ENCODE results near the gene VEPH1. TPM values are rescaled to one million over a fixed set of nuclear protein-coding genes. Genes with fewer than 3 reads are reported as not detected.

Gene VEPH1
- total RNA-seq, 1 experiment from 2014 or later: 0.32 TPM

GRCh38 chr3:157319672-157320071 is 183.5 kb downstream of the VEPH1 start:
- no peaks in the 10 kb centered on the region for H3K36me3 ChIP-seq (ENCODE audit: insufficient read depth, low read length, poor library complexity, severe bottlenecking)
- TF ChIP-seq EZH2 (IDR thresholded peaks at IDR 0.05; ENCODE audit: borderline replicate concordance, low read depth, low read length, poor library complexity, severe bottlenecking) (no peak), CTCF (conservative IDR thresholded peaks at IDR 0.05; ENCODE audit: low read depth, low read length) (no peak)
- no peaks in the 10 kb centered on the region for H3K27me3 ChIP-seq (replicated peaks; ENCODE audit: insufficient read depth, low read depth, low read length, poor library complexity)
- no peak overlapping the region for H3K4me3 ChIP-seq (ENCODE audit: low read depth, low read length, poor library complexity, severe bottlenecking)
- no peak for DNase-seq (ENCODE audit: low spot score)
- no peaks in the 10 kb centered on the region for H3K9me3 ChIP-seq (ENCODE audit: low read depth, low read length, poor library complexity, severe bottlenecking)
- H3K4me1 ChIP-seq (ENCODE audit: insufficient read depth, low read length, poor library complexity, severe bottlenecking): peaks cover 17% of the 10 kb centered on the region
- POLR2A ChIA-PET (ENCODE audit: low non-redundant PET): no interaction called here
- CTCF ChIA-PET: no interaction called here
- BruUV-seq (replicated peaks): no TSS peak
- no peak overlapping the region for H3K27ac ChIP-seq (ENCODE audit: low read depth, low read length, poor library complexity, severe bottlenecking)
- intact Hi-C loops (cut with micrococcal nuclease; ENCODE audit: unreplicated experiment): no loop called here

GRCh38 chr3:157318639-157319288 is 184.5 kb downstream of the VEPH1 start:
- ChIA-PET POLR2A (ENCODE audit: low non-redundant PET) (no interaction called here), CTCF (no interaction called here)
- intact Hi-C loops (cut with micrococcal nuclease; ENCODE audit: unreplicated experiment): no loop called here
- DNase-seq (ENCODE audit: low spot score): no peak
- Histone ChIP-seq H3K36me3 (ENCODE audit: insufficient read depth, low read length, poor library complexity, severe bottlenecking) (no peaks in the 10 kb centered on the region), H3K9me3 (ENCODE audit: low read depth, low read length, poor library complexity, severe bottlenecking) (no peaks in the 10 kb centered on the region), H3K4me1 (ENCODE audit: insufficient read depth, low read length, poor library complexity, severe bottlenecking) (peaks cover 17% of the 10 kb centered on the region), H3K27ac (ENCODE audit: low read depth, low read length, poor library complexity, severe bottlenecking) (no peak overlapping the region), H3K27me3 (replicated peaks; ENCODE audit: insufficient read depth, low read depth, low read length, poor library complexity) (no peaks in the 10 kb centered on the region), H3K4me3 (ENCODE audit: low read depth, low read length, poor library complexity, severe bottlenecking) (no peak overlapping the region)
- TF ChIP-seq CTCF (conservative IDR thresholded peaks at IDR 0.05; ENCODE audit: low read depth, low read length) (no peak), EZH2 (IDR thresholded peaks at IDR 0.05; ENCODE audit: borderline replicate concordance, low read depth, low read length, poor library complexity, severe bottlenecking) (no peak)
- BruUV-seq (replicated peaks): no TSS peak

GRCh38 chr3:157317895-157318294 is 185.3 kb downstream of the VEPH1 start:
- TF ChIP-seq EZH2 (IDR thresholded peaks at IDR 0.05; ENCODE audit: borderline replicate concordance, low read depth, low read length, poor library complexity, severe bottlenecking) (no peak), CTCF (conservative IDR thresholded peaks at IDR 0.05; ENCODE audit: low read depth, low read length) (no peak)
- CTCF ChIA-PET: no interaction called here
- H3K4me3 ChIP-seq (ENCODE audit: low read depth, low read length, poor library complexity, severe bottlenecking): no peak overlapping the region
- no peaks in the 10 kb centered on the region for H3K9me3 ChIP-seq (ENCODE audit: low read depth, low read length, poor library complexity, severe bottlenecking)
- H3K27me3 ChIP-seq (replicated peaks; ENCODE audit: insufficient read depth, low read depth, low read length, poor library complexity): no peaks in the 10 kb centered on the region
- peaks cover 17% of the 10 kb centered on the region for H3K4me1 ChIP-seq (ENCODE audit: insufficient read depth, low read length, poor library complexity, severe bottlenecking)
- no peak for DNase-seq (ENCODE audit: low spot score)
- H3K36me3 ChIP-seq (ENCODE audit: insufficient read depth, low read length, poor library complexity, severe bottlenecking): no peaks in the 10 kb centered on the region
- no TSS peak for BruUV-seq (replicated peaks)
- POLR2A ChIA-PET (ENCODE audit: low non-redundant PET): no interaction called here
- intact Hi-C loops (cut with micrococcal nuclease; ENCODE audit: unreplicated experiment): no loop called here
- H3K27ac ChIP-seq (ENCODE audit: low read depth, low read length, poor library complexity, severe bottlenecking): no peak overlapping the region

Data from A673 (cell line).